Measurements from ENCODE around the gene CLPTM1L. TPM values are rescaled to one million over a fixed set of nuclear protein-coding genes. Genes with fewer than 3 reads are reported as not detected.
"Not testable (repeated sequence)": the region's sequence is repeated elsewhere in the genome, so short reads cannot be mapped to it uniquely, and the experiment has no call there.

CLPTM1L gene
- total RNA-seq, 1 donor = 252 TPM

- TF ChIP-seq CTCF (IDR thresholded peaks at IDR 0.05; ENCODE audit: insufficient read depth, low read depth, low read length) = no peak
- H3K4me3 ChIP-seq (ENCODE audit: low read depth, low read length) = no peak overlapping the region
- DNase-seq (ENCODE audit: low read depth) = no peak
Observed at GRCh38 chr5:1334831-1335539, 9.9 kb downstream of the CLPTM1L start.

GRCh38 chr5:1333986-1334385, 10.9 kb downstream of the CLPTM1L start:
- DNase-seq (ENCODE audit: low read depth) = no peak
- no peak overlapping the region for H3K4me3 ChIP-seq (ENCODE audit: low read depth, low read length)
- no peak for TF ChIP-seq CTCF (IDR thresholded peaks at IDR 0.05; ENCODE audit: insufficient read depth, low read depth, low read length)

GRCh38 chr5:1333286-1333685, 11.6 kb downstream of the CLPTM1L start:
- DNase-seq (ENCODE audit: low read depth); H3K4me3 ChIP-seq (ENCODE audit: low read depth, low read length): not testable (repeated sequence)

GRCh38 chr5:1332461-1333001, 12.4 kb downstream of the CLPTM1L start:
- no peak for TF ChIP-seq CTCF (IDR thresholded peaks at IDR 0.05; ENCODE audit: insufficient read depth, low read depth, low read length)
- no peak for DNase-seq (ENCODE audit: low read depth)
- no peak overlapping the region for H3K4me3 ChIP-seq (ENCODE audit: low read depth, low read length)

GRCh38 chr5:1331861-1332405, 13.0 kb downstream of the CLPTM1L start:
- H3K4me3 ChIP-seq (ENCODE audit: low read depth, low read length) = no peak overlapping the region
- no peak for DNase-seq (ENCODE audit: low read depth)
- no peak for TF ChIP-seq CTCF (IDR thresholded peaks at IDR 0.05; ENCODE audit: insufficient read depth, low read depth, low read length)

GRCh38 chr5:1330847-1331831, 13.8 kb downstream of the CLPTM1L start:
- no peak overlapping the region for H3K4me3 ChIP-seq (ENCODE audit: low read depth, low read length)
- no peak for DNase-seq (ENCODE audit: low read depth)
- TF ChIP-seq CTCF (IDR thresholded peaks at IDR 0.05; ENCODE audit: insufficient read depth, low read depth, low read length) = no peak
